ENCODE results near the gene PLEKHN1.

Gene PLEKHN1

DNA sequence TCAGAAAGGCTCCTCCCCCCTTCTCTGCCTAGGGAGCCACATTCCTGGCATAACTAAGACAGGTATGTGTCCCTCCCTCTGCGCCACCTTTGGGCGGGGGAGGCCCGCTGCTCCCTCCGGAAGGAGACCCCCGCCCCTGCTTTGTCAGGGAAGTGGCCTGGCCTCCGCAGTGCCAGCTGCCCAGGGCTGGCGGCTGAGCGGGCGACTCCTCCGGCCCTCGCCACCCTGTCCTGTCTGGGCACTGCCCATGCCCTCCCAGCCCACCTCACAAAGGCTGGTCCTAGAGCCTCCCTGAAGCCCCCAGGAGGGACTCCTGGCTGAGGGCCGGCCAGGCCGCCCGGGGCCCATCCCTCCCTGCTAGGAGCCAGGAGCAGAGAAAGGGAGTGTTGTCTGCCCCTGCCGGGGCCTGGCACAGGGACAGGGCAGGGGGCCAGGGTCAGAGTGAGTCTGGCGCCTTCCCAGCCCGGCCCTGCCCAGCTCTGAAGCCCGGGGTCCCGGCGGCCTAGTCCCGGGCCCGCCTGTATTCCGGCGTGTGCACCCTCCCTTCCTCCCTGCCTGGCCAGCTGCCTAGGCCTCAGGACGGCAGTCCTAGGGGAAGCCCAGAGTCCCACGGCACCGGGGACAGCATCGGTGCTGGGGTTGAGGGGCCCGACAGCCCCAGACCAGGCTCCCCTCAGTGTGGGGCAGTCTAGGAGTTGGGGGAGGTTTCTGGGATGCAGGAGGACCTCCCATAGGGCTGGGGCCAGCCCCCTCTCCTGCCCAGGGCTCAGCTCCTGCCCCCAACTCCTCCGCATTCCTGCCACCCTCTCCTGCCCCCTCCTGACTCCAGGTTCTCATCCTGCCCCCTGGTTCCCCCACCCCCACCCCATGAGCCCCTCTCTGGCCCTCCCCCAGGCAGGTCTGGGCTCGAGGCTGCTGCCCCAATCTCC lies 58.8 kb downstream of the PLEKHN1 start:
- H3K4me3 ChIP-seq (ENCODE audit: low read depth, low read length) = no peak overlapping the region
- TF ChIP-seq, protein P1, sequence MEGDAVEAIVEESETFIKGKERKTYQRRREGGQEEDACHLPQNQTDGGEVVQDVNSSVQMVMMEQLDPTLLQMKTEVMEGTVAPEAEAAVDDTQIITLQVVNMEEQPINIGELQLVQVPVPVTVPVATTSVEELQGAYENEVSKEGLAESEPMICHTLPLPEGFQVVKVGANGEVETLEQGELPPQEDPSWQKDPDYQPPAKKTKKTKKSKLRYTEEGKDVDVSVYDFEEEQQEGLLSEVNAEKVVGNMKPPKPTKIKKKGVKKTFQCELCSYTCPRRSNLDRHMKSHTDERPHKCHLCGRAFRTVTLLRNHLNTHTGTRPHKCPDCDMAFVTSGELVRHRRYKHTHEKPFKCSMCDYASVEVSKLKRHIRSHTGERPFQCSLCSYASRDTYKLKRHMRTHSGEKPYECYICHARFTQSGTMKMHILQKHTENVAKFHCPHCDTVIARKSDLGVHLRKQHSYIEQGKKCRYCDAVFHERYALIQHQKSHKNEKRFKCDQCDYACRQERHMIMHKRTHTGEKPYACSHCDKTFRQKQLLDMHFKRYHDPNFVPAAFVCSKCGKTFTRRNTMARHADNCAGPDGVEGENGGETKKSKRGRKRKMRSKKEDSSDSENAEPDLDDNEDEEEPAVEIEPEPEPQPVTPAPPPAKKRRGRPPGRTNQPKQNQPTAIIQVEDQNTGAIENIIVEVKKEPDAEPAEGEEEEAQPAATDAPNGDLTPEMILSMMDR (IDR thresholded peaks at IDR 0.05; ENCODE audit: control insufficient read depth, extremely low read depth, insufficient read depth) = no peak
- DNase-seq (ENCODE audit: low read depth) = no peak
